Testis (tissue), 3 donors: ENCODE measurements around the gene RDH12. TPM values are rescaled to one million over a fixed set of nuclear protein-coding genes. Genes with fewer than 3 reads are reported as not detected.

Experiments
- DNase-seq: peaks from one replicate; pipeline ENCODE4 v3.0.0-alpha.2; 2019
- H3K27ac ChIP-seq, 2 donors: fragments of 200-600 bp; sonication (generic); one replicate each; pipeline ENCODE4 v1.5.1; 2019
- H3K27me3 ChIP-seq: fragments of 200-600 bp; sonication (generic); one replicate; pipeline ENCODE4 v1.5.1; 2019
- H3K36me3 ChIP-seq: fragments of 200-600 bp; sonication (generic); one replicate; pipeline ENCODE4 v1.5.1; 2017; ENCODE audit warnings: low read depth; ENCODE audit errors: missing control alignments
- H3K4me1 ChIP-seq: fragments of 200-600 bp; sonication (generic); one replicate; pipeline ENCODE4 v1.5.1; 2019
- H3K4me3 ChIP-seq, 2 donors: fragments of 200-600 bp; sonication (generic); one replicate each; pipeline ENCODE4 v1.5.1; 2017 to 2019
- H3K9me3 ChIP-seq: fragments of 200-600 bp; sonication (generic); one replicate; pipeline ENCODE4 v1.5.1; 2017
- POLR2A ChIP-seq: fragments of 450-650 bp; IDR thresholded peaks from one replicate; pipeline ENCODE4 v1.6.1; 2017; ENCODE audit warnings: antibody characterized with exemption, mild to moderate bottlenecking, moderate library complexity
- WGBS, 2 donors: methylation state at CpG; one replicate each; pipeline ENCODE4 v1.1.5; 2018; 5-methylcytosine and 5-hydroxymethylcytosine counted together
- intact Hi-C: fragments of 100-400 bp; cut with DNase I; formaldehyde crosslinking; loops from one replicate; pipeline ENCODE4 v1.15.1; 2023; ENCODE audit warnings: low total_unique reads
- polyA plus RNA-seq: library from polyadenylated mRNA; stranded (reverse); fragments of 350-450 nt; fragmentation: Illumina TruSeq; extraction: RNeasy Lipid Tissue Mini Kit (QIAGEN cat#74804); gene quantifications from one replicate; pipeline ENCODE4 v1.2.3, GENCODE V29; 2014; ENCODE audit warnings: low read depth, low replicate concordance; ENCODE audit not compliant: insufficient read depth
- total RNA-seq, 2 donors: library from RNA; depleted of rRNA; stranded (reverse); fragments of >200 nt; gene quantifications; one replicate each; pipeline ENCODE4 v1.2.3, GENCODE V29; 2016
- TF ChIP-seq, protein P1 (sequence below), 3 experiments: fragments of 450-650 bp in 2 of 3; fragments of 200-600 bp in 1 of 3; sonication (generic) in 1 of 3; IDR thresholded peaks; one replicate each; pipeline ENCODE4 v1.5.1; 2016 to 2019; ENCODE audit warnings: antibody characterized with exemption in 3 of 3, mild to moderate bottlenecking in 2 of 3, moderate library complexity in 1 of 3

The RDH12 gene
- total and polyA plus RNA-seq, 3 donors from 2014 or later = 0.37 to 0.63 (median 0.40) TPM

DNA sequence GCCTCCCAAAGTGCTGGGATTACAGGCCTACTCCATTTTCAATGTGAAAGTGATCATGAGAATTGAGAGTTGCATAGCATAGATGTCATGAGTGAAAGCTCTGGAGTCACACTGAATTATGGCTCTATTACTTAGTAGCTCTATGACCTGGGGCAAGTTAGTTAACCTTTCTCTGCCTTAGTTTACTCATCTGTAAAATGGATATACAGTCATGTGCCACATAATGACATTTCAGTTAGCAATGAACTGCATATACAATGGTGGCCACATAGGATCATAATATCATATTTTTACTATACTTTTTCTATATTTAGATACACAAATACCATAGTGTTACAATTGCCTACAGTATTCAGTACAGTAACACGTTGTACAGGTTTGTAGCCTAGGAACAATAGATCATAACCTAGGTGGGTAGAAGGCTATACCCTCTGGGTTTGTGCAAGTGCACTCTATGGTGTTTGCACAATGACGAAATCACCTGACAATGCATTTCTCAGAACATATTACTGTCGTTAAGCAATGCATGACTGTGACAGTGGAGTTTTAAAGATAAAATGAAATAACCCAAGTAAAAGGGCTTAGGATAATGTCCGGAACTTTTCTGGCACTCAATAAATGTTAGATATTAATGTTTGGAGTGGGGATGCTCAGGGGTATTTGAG lies 61.6 kb downstream of the RDH12 start:
- 89 to 91% methylated on average over 4 of the region's 4 CpGs for WGBS, 2 donors
- Histone ChIP-seq H3K36me3 (no peaks in the 10 kb centered on the region), H3K27me3 (no peaks in the 10 kb centered on the region), H3K4me1 (no peaks in the 10 kb centered on the region), H3K9me3 (no peaks in the 10 kb centered on the region), H3K27ac (no peak overlapping the region), H3K4me3 (no peak overlapping the region)
- intact Hi-C loops = no loop called here
- no peak for TF ChIP-seq POLR2A
- TF ChIP-seq, protein P1, sequence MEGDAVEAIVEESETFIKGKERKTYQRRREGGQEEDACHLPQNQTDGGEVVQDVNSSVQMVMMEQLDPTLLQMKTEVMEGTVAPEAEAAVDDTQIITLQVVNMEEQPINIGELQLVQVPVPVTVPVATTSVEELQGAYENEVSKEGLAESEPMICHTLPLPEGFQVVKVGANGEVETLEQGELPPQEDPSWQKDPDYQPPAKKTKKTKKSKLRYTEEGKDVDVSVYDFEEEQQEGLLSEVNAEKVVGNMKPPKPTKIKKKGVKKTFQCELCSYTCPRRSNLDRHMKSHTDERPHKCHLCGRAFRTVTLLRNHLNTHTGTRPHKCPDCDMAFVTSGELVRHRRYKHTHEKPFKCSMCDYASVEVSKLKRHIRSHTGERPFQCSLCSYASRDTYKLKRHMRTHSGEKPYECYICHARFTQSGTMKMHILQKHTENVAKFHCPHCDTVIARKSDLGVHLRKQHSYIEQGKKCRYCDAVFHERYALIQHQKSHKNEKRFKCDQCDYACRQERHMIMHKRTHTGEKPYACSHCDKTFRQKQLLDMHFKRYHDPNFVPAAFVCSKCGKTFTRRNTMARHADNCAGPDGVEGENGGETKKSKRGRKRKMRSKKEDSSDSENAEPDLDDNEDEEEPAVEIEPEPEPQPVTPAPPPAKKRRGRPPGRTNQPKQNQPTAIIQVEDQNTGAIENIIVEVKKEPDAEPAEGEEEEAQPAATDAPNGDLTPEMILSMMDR (IDR thresholded peaks at IDR 0.05) = no peak
- DNase-seq = no peak

DNA sequence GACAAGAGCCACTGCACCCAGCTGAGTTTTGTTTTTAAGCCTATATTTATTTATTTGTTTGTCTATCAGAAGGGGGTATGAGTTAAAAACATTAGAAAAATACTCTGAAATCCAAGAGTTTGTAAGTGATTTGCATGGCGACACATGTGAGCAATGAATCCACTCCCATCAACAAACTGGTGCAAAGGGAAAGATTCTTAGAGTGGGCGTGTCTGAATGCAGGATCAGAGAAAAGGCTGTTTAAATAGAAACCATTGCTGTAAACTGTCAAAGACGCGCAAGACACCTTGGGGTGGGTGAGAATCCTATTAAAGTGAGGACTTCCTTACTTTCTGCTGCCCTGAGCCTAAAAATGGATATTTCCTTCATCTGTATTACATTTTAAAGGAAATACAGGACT lies 62.8 kb downstream of the RDH12 start:
- DNase-seq = no peak
- Histone ChIP-seq H3K4me1 (no peaks in the 10 kb centered on the region), H3K4me3 (no peak overlapping the region), H3K36me3 (no peaks in the 10 kb centered on the region), H3K27me3 (no peaks in the 10 kb centered on the region), H3K9me3 (no peaks in the 10 kb centered on the region), H3K27ac (no peak overlapping the region)
- WGBS, 2 donors = 85 to 94% methylated on average over 4 of the region's 4 CpGs
- TF ChIP-seq, protein P1 (IDR thresholded peaks at IDR 0.05) = no peak
- TF ChIP-seq POLR2A = no peak
- intact Hi-C loops = no loop called here

DNA sequence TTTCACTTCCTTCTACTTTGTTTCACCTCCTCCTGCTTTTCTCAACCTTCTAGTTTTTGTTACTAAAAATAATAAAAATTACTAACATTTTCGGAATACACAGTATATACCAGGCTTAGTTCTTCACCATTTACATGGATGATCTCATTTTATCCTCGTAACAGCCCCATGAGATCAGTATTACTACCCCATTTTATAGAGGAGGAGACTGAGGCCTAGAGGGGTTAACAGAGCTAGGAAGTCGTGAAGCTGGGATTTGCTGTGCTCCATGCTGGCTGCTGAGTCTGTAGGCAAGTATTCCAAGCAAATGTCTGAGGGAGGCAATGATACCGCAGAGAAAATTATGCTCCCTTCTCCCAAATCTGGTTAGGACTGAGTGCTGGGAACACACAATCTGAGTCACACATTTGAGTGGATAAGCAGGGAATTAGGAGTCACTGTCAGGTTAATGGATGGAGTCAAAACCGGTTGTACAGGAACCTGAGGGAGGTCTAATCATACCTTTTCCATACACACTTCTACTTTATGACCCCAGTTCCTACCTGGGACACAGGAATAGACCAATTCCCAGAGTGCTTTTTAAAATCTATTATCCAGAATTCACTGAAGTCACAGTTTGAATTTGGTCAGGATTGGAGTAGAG lies 63.6 kb downstream of the RDH12 start:
- DNase-seq = no peak
- 90 to 92% methylated on average over 5 of the region's 5 CpGs for WGBS, 2 donors
- Histone ChIP-seq H3K4me1 (no peaks in the 10 kb centered on the region), H3K27ac (no peak overlapping the region), H3K9me3 (no peaks in the 10 kb centered on the region), H3K36me3 (no peaks in the 10 kb centered on the region), H3K4me3 (no peak overlapping the region), H3K27me3 (no peaks in the 10 kb centered on the region)
- TF ChIP-seq, protein P1 (IDR thresholded peaks at IDR 0.05) = no peak
- no peak for TF ChIP-seq POLR2A
- intact Hi-C loops = no loop called here

DNA sequence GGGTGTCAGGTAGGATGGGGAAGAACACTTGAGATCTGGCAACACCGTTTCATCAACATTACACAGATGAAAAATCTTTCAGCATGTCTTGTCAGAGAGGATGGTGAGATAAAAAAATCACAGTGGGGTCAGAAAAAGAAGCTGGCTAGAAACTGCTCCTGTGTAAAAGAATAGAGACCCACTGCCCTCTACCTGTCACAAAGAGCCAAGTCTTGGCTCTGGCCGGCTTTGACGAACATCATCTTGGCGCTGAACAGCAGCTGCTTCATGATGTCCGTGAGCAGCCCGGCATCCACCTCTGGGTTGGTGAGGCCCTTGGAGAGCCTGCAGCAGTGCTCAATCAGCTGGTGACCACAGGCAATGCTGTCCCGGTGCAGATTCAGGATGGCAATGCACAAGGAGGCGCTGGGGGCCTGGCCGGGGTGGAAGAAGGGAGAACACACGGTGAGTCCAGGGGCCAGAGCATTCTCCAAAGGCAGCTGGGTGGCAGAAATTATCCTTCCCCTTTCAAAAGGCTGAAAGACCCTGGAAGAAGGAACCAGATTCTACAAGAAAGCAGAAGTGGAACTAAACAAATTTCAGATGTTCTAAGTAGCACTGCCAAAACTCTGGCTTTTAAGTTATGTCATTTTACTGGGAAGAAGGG lies 64.5 kb downstream of the RDH12 start:
- WGBS, 2 donors = 73 to 77% methylated on average over 10 of the region's 10 CpGs
- DNase-seq = no peak
- no peaks in the 10 kb centered on the region for H3K36me3 ChIP-seq

More for the DNA sequence above, 64.5 kb downstream of the RDH12 start:
- intact Hi-C loops = no loop called here
- H3K27me3 ChIP-seq = no peaks in the 10 kb centered on the region
- TF ChIP-seq, protein P1 (IDR thresholded peaks at IDR 0.05) = no peak
- TF ChIP-seq POLR2A = no peak
- H3K4me3 ChIP-seq = no peak overlapping the region
- no peaks in the 10 kb centered on the region for H3K4me1 ChIP-seq
- no peak overlapping the region for H3K27ac ChIP-seq
- no peaks in the 10 kb centered on the region for H3K9me3 ChIP-seq
